Activated naive CD8-positive, alpha-beta T cell treated with anti-CD3 and anti-CD28 coated beads, Interleukin-2, amount 50 U/mL, for 24 hours (primary cell): ENCODE measurements around the gene MICAL2.

ENCODE experiments used
- ATAC-seq: fragments of 150-1000 bp; cut with Tn5 transposase; one replicate; pipeline ENCODE4 v1.10.0; 2021
- DNase-seq: peaks from one replicate; pipeline ENCODE4 v3.0.0; 2021
- H3K27ac Mint-ChIP-seq: one replicate; pipeline ENCODE4 v1.8.0; 2021; ENCODE audit warnings: mild to moderate bottlenecking, mixed read lengths
- H3K27me3 Mint-ChIP-seq: one replicate; pipeline ENCODE4 v1.8.0; 2021; ENCODE audit warnings: mixed read lengths
- H3K36me3 Mint-ChIP-seq: one replicate; pipeline ENCODE4 v1.8.0; 2021; ENCODE audit warnings: low read depth, mixed read lengths
- H3K4me1 Mint-ChIP-seq: one replicate; pipeline ENCODE4 v1.8.0; 2021; ENCODE audit warnings: mixed read lengths
- H3K4me3 Mint-ChIP-seq: one replicate; pipeline ENCODE4 v1.8.0; 2021; ENCODE audit warnings: mild to moderate bottlenecking, moderate library complexity, mixed read lengths
- H3K9me3 Mint-ChIP-seq: one replicate; pipeline ENCODE4 v1.8.0; 2021; ENCODE audit warnings: mixed read lengths

The MICAL2 gene

DNA sequence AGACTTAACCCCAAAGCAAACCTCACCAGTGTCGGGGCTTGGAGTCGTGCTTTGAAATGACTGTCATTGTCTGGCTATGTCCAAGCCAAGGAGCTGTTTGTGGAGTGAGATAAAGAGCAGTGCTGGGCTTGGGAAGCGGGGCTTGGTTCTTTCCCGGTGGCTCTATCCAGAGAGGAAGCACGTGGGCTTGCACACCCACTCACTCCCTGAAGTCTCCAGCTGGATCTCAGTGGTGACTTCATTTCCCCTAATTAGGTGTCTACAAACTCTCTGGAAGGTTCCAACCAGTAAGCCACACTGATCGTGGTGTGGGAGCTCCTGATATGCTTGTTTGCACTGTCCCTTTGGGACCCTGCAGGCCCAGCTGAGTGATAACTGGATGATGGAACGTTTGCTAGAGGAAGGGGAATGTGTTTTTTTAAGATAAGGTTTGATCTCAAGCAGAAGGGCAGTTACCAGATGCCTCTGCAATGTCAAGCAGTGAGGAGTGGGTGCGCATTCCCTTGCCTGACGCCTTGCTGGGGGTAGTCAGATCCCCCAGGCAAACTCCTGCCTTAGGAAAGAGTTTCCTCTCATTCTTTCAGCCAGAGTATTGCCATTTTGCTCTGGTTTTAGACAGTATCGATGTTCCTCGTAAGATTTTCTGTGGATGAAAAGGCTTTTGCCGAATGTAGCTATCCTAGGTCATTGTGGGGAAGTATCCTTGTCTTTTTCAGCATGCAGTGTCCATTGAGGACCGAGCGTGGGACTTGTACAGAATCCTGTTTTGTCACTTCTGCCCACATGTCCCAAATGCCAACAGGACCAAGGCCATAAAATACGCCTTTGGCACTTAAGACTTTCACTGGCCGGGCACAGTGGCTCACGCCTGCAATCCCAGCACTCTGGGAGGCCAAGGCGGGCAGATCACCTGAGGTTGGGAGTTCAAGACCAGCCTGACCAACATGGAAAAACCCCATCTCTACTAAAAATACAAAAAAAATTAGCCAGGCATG is 90.9 kb downstream of the MICAL2 start:
- Mint-ChIP-seq H3K27me3 (no peaks in the 10 kb centered on the region), H3K36me3 (peaks cover 62% of the 10 kb centered on the region), H3K4me1 (peaks cover 94% of the 10 kb centered on the region), H3K4me3 (no peak overlapping the region), H3K27ac (peak overlapping the region; percentile 60), H3K9me3 (peaks cover 10% of the 10 kb centered on the region)
- ATAC-seq (no peak), DNase-seq (no peak)

DNA sequence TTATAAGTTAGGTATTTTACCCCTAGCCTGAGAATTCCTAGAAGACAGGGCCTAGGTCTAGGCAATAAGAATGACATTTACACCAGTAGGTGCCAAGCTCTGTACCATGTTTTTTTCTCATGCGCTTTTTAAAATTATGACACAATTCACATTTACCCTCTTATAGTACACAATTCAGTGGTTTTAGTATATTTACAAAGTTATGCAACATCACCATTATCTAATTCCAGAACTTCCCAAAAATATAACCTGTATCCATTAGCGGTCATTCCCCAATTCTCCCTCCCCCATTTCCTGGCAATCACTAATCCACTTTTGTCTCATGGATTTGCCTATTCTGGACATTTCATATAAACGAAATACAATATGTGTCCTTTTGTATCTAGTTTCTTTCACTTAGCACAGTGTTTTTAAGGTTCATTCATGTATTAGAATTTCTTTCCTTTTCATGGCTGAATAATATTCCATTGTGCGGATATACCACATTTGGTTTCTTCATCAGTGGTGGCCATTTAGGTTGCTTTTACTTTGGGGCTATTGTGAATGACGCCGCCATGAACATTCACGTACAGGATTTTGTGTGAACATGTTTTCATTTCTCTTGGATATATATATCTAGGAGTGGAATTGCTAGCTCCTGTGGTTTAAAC is 92.4 kb downstream of the MICAL2 start:
- peaks cover 63% of the 10 kb centered on the region for H3K36me3 Mint-ChIP-seq
- DNase-seq (no peak), ATAC-seq (no peak)
- no peak overlapping the region for H3K27ac Mint-ChIP-seq
- H3K4me3 Mint-ChIP-seq, result no peak overlapping the region
- no peaks in the 10 kb centered on the region for H3K27me3 Mint-ChIP-seq
- peaks cover 95% of the 10 kb centered on the region for H3K4me1 Mint-ChIP-seq
- peaks cover 10% of the 10 kb centered on the region for H3K9me3 Mint-ChIP-seq

DNA sequence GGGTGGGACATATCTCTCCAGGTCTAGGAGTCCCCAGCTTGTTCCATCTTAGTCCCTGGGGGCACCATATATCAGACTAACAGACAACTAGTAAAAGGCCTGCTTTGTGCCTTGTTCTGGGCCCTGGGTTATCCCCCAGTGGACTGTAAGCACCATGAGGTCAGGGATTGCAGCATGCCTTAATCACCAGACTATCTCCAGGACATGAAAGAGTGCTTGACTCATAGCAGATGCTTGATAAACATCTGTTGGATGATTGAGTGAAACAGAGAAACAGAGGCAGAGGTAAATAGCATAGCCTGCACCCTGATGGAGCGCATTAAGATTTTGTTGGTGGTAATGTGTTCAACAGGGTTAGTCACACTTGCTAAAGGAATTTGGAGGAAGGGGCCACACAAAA is 94.1 kb downstream of the MICAL2 start:
- no peak overlapping the region for H3K4me3 Mint-ChIP-seq
- peaks cover 76% of the 10 kb centered on the region for H3K36me3 Mint-ChIP-seq
- peaks cover 91% of the 10 kb centered on the region for H3K4me1 Mint-ChIP-seq
- no peak for ATAC-seq
- no peak for DNase-seq
- peaks cover 10% of the 10 kb centered on the region for H3K9me3 Mint-ChIP-seq
- H3K27me3 Mint-ChIP-seq, result no peaks in the 10 kb centered on the region
- no peak overlapping the region for H3K27ac Mint-ChIP-seq

- peaks cover 10% of the 10 kb centered on the region for H3K9me3 Mint-ChIP-seq
- DNase-seq, result no peak
- peaks cover 82% of the 10 kb centered on the region for H3K4me1 Mint-ChIP-seq
- H3K27me3 Mint-ChIP-seq, result no peaks in the 10 kb centered on the region
- H3K27ac Mint-ChIP-seq, result peak overlapping the region; percentile 55
- H3K36me3 Mint-ChIP-seq, result peaks cover 80% of the 10 kb centered on the region
- peak; percentile 20 for ATAC-seq
- no peak overlapping the region for H3K4me3 Mint-ChIP-seq
Measured at GRCh38 chr11:12205330-12205729, 94.9 kb downstream of the MICAL2 start.

DNA sequence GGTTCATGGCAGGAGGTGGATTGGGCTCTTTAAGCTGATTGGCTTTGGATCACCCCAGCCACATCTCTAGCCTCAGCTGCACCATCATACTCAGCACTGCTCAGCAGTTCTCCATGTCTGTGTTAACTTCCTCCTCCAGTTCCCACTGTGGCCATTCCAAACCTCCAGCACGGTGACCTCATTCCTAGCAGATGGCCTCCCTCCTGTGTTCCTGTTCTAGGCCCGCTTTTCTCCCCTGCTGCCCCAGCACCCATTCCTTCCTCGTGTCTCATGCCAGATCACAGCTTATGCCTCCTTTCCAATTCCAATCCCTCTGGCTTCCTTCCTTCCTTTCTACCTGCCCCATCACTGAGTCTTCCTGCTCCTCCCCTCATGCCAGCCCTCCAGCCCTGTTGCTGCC is 96.1 kb downstream of the MICAL2 start:
- H3K4me1 Mint-ChIP-seq, result peaks cover 76% of the 10 kb centered on the region
- H3K27me3 Mint-ChIP-seq, result no peaks in the 10 kb centered on the region
- no peak for DNase-seq
- H3K36me3 Mint-ChIP-seq, result peaks cover 85% of the 10 kb centered on the region
- H3K4me3 Mint-ChIP-seq, result peak overlapping the region; percentile 68
- H3K27ac Mint-ChIP-seq, result peak overlapping the region; percentile 88
- H3K9me3 Mint-ChIP-seq, result peaks cover 10% of the 10 kb centered on the region
- ATAC-seq, result no peak

GRCh38 chr11:12207384-12208150 is 97.2 kb downstream of the MICAL2 start:
- Mint-ChIP-seq H3K27me3 (no peaks in the 10 kb centered on the region), H3K4me1 (peaks cover 71% of the 10 kb centered on the region), H3K9me3 (peaks cover 10% of the 10 kb centered on the region), H3K36me3 (peaks cover 84% of the 10 kb centered on the region), H3K27ac (peak overlapping the region; percentile 88), H3K4me3 (peak overlapping the region; percentile 68)
- peak; percentile 59 for DNase-seq
- ATAC-seq, result peak; percentile 93

GRCh38 chr11:12209096-12209495 is 98.7 kb downstream of the MICAL2 start:
- peaks cover 66% of the 10 kb centered on the region for H3K4me1 Mint-ChIP-seq
- no peaks in the 10 kb centered on the region for H3K9me3 Mint-ChIP-seq
- ATAC-seq (no peak), DNase-seq (no peak)
- no peaks in the 10 kb centered on the region for H3K27me3 Mint-ChIP-seq
- H3K36me3 Mint-ChIP-seq, result peaks cover 85% of the 10 kb centered on the region
- no peak overlapping the region for H3K4me3 Mint-ChIP-seq
- H3K27ac Mint-ChIP-seq, result no peak overlapping the region

DNA sequence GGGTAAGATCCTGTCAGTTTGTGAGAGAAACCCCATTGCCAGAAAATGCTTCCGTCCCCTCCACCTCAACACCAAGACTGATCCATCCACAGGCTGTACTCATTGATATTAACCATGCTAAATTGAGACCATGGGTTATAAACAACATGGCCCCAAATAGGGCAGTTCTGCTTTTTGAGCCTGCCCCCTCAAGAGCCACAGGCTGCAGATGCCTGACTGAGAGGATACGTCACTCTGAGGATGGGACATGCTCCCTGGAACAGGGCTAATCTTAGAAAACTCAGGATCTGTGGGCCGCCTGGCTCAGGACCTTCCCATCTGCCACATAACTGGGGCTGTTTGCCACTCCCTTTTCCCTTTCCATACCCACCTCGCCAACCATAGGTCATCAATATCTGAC is 99.8 kb downstream of the MICAL2 start:
- Mint-ChIP-seq H3K4me1 (peaks cover 66% of the 10 kb centered on the region), H3K27ac (no peak overlapping the region), H3K9me3 (no peaks in the 10 kb centered on the region), H3K4me3 (no peak overlapping the region), H3K27me3 (no peaks in the 10 kb centered on the region), H3K36me3 (peaks cover 83% of the 10 kb centered on the region)
- no peak for ATAC-seq
- DNase-seq, result no peak

DNA sequence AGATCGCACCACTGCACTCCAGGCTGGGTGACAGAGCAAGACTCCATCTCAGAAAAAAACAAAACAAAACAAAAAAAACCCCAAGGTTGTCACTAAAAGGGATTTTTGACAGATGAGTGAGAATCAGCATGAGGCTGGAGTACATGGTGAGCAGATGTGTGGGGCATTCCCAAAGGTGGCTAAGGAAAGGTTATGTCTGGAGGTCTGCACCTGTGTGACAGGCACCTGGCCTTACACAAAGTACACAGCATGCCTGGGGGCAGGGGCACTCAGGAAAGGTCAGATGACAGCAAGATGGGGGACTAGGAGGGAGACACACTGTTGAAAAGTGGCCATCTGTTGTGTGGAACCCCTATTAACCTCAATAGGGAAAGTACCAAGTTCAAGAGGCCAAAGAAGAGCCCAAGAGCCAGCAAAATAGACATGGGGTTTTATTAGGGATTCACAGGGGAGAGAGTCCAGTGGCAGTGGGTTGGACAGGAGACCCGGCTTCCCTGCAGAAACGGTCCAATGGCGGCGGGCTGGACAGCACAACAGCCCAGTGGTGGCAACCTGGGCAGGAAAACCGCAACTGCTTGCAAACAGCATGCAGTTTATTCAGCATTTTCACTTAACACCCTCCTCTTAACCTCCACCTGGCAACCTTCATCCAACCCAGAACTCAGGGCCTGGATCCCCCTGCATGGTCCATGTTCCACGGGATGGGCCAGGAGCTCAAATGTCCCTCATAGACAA is 101.1 kb downstream of the MICAL2 start:
- Mint-ChIP-seq H3K36me3 (peaks cover 85% of the 10 kb centered on the region), H3K4me1 (peaks cover 65% of the 10 kb centered on the region), H3K9me3 (no peaks in the 10 kb centered on the region), H3K27me3 (no peaks in the 10 kb centered on the region), H3K27ac (peak overlapping the region; percentile 44), H3K4me3 (no peak overlapping the region)
- DNase-seq (no peak), ATAC-seq (no peak)

DNA sequence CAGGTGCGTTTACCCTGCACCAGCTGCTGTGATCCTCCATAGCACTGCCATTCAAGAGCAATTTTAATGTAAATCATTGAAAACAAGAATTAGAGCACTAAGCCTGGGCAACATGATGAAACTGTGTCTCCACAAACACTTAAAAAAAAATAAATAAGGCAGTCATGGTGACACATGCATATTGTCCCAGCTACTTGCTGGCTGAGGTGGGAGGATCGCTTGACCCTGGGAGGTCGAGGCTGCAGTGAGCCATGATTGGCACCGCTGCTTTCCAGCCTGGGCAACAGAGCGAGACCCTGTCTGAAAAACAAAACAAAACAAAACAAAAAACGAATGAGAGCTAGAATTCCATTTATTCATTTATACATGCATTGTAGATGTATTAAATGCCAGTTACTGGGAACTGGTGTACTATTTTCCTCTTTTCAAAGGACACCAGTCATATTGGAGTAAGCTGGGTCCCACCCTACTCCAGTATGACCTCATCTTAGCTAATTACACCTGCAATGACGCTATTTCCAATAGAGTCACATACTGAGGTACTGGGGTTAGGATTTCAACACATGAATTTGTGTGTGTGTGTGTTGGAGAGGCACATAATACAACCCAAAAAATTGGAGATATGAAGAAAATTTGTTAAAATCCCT is 101.9 kb downstream of the MICAL2 start:
- Mint-ChIP-seq H3K4me3 (no peak overlapping the region), H3K4me1 (peaks cover 64% of the 10 kb centered on the region), H3K27ac (no peak overlapping the region), H3K9me3 (no peaks in the 10 kb centered on the region), H3K36me3 (peaks cover 79% of the 10 kb centered on the region), H3K27me3 (no peaks in the 10 kb centered on the region)
- DNase-seq, result no peak
- ATAC-seq, result no peak

DNA sequence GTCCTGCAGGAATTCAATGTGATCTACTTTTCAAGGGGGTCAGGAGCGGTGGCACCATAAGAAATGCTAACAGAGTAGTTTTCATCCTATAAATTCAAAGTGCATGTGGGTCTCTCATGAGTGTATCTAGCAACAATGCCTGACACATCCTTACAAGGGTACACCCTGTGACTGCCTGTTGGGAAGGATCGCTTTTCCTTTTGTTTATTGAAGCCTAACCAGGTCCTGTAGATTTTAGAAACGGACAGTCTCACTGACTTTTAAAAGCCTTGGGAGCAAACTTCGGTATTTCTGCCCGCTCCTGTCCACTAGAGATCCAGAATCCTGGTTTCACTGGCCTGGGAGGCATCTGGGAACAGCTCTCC is 102.4 kb downstream of the MICAL2 start:
- ATAC-seq (no peak), DNase-seq (no peak)
- Mint-ChIP-seq H3K4me3 (no peak overlapping the region), H3K9me3 (no peaks in the 10 kb centered on the region), H3K27me3 (no peaks in the 10 kb centered on the region), H3K4me1 (peaks cover 59% of the 10 kb centered on the region), H3K27ac (no peak overlapping the region), H3K36me3 (peaks cover 78% of the 10 kb centered on the region)

- Mint-ChIP-seq H3K9me3 (no peaks in the 10 kb centered on the region), H3K27me3 (no peaks in the 10 kb centered on the region), H3K36me3 (peaks cover 76% of the 10 kb centered on the region), H3K4me1 (peaks cover 53% of the 10 kb centered on the region), H3K4me3 (no peak overlapping the region), H3K27ac (no peak overlapping the region)
- DNase-seq (no peak), ATAC-seq (no peak)
Measured at GRCh38 chr11:12213883-12214282, 103.5 kb downstream of the MICAL2 start.

DNA sequence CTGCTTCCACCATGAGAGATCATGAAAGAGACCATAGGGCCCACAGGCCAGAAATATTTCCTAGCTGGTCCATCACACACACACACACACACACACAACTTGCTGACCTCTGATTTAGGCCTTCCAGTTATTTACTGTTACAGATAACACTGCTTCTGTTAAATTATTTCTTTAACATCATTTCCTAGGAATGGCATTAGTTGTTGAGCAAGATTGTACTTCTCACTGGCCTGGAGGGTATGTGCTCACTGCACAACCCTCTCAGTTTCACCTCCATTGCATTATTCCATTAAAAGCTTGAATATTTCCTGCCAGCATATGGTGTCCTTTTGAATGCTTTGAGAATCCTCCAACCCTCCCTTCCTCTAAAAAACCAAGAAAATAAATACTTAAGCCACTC is 104.4 kb downstream of the MICAL2 start:
- Mint-ChIP-seq H3K27ac (peak overlapping the region; percentile 28), H3K4me3 (no peak overlapping the region), H3K4me1 (peaks cover 51% of the 10 kb centered on the region), H3K27me3 (no peaks in the 10 kb centered on the region), H3K36me3 (peaks cover 75% of the 10 kb centered on the region), H3K9me3 (no peaks in the 10 kb centered on the region)
- no peak for ATAC-seq
- DNase-seq, result no peak

GRCh38 chr11:12215181-12215593 is 104.8 kb downstream of the MICAL2 start:
- no peaks in the 10 kb centered on the region for H3K27me3 Mint-ChIP-seq
- H3K4me3 Mint-ChIP-seq, result no peak overlapping the region
- H3K27ac Mint-ChIP-seq, result peak overlapping the region; percentile 28
- peaks cover 76% of the 10 kb centered on the region for H3K36me3 Mint-ChIP-seq
- H3K9me3 Mint-ChIP-seq, result no peaks in the 10 kb centered on the region
- DNase-seq, result no peak
- no peak for ATAC-seq
- peaks cover 51% of the 10 kb centered on the region for H3K4me1 Mint-ChIP-seq
